CD4-positive, alpha-beta T cell treated with Interferon gamma for 1 hour (primary cell): ENCODE measurements around the gene GIMD1.
"Not testable (repeated sequence)": the region's sequence is repeated elsewhere in the genome, so short reads cannot be mapped to it uniquely, and the experiment has no call there.

Experiments
- DNase-seq: peaks from one replicate; pipeline ENCODE4 v3.0.0-alpha.2; 2020

GIMD1 gene

GRCh38 chr4:106368678-106369077, at the start of gene GIMD1:
TSS of gene GIMD1 (minus strand) at chr4:106368778. CDS start at chr4:106367435, 1,343 bp downstream.
- DNase-seq, result no peak

GRCh38 chr4:106414366-106414765, 45.8 kb upstream of the GIMD1 start:
- no peak for DNase-seq

GRCh38 chr4:106409901-106410889, 41.6 kb upstream of the GIMD1 start:
- no peak for DNase-seq

GRCh38 chr4:106408004-106408403, 39.4 kb upstream of the GIMD1 start:
- DNase-seq, result not testable (repeated sequence)

- DNase-seq, result no peak
These were observed 32.6 kb upstream of the GIMD1 start for GRCh38 chr4:106401157-106401556.

- not testable (repeated sequence) for DNase-seq
These were observed 30.3 kb upstream of the GIMD1 start for GRCh38 chr4:106398898-106399297.

- no peak for DNase-seq
These were observed 27.0 kb upstream of the GIMD1 start for GRCh38 chr4:106395582-106395981.

- DNase-seq, result no peak
These were observed 17.3 kb upstream of the GIMD1 start for GRCh38 chr4:106385853-106386393.

GRCh38 chr4:106384878-106385277, 16.3 kb upstream of the GIMD1 start:
- DNase-seq, result no peak

- DNase-seq, result no peak
These were observed 11.6 kb upstream of the GIMD1 start for GRCh38 chr4:106380179-106380578.

GRCh38 chr4:106373026-106373425, 4.4 kb upstream of the GIMD1 start:
- no peak for DNase-seq

- DNase-seq, result no peak
These were observed 2.6 kb upstream of the GIMD1 start for GRCh38 chr4:106371161-106371560.

- DNase-seq, result no peak
These were observed 1.6 kb upstream of the GIMD1 start for GRCh38 chr4:106370214-106370613.

- no peak for DNase-seq
These were observed 980 bp upstream of the GIMD1 start for GRCh38 chr4:106369456-106370060.

GRCh38 chr4:106367072-106367471, 1.5 kb downstream of the GIMD1 start:
- no peak for DNase-seq

- no peak for DNase-seq
These were observed 2.6 kb downstream of the GIMD1 start for GRCh38 chr4:106366026-106366425.

GRCh38 chr4:106365613-106366012, 3.0 kb downstream of the GIMD1 start:
- DNase-seq, result no peak

- no peak for DNase-seq
These were observed 4.3 kb downstream of the GIMD1 start for GRCh38 chr4:106364282-106364681.

- no peak for DNase-seq
These were observed 6.3 kb downstream of the GIMD1 start for GRCh38 chr4:106362086-106362825.

- DNase-seq, result no peak
These were observed 9.7 kb downstream of the GIMD1 start for GRCh38 chr4:106358899-106359298.

- no peak for DNase-seq
These were observed 13.4 kb downstream of the GIMD1 start for GRCh38 chr4:106355193-106355592.

- no peak for DNase-seq
These were observed 14.8 kb downstream of the GIMD1 start for GRCh38 chr4:106353786-106354185.

GRCh38 chr4:106351016-106351415, 17.6 kb downstream of the GIMD1 start:
- no peak for DNase-seq
